OCI-LY1 (cell line): ENCODE results near the gene TGFB3.

Experiments
- CTCF ChIP-seq: fragments of 200-600 bp; sonication (generic), shearing (Covaris generic); IDR thresholded peaks from 2 replicates; pipeline ENCODE4 v1.5.1; 2017; ENCODE audit warnings: mild to moderate bottlenecking, antibody characterized with exemption, low read length, moderate library complexity, mixed read lengths
- EZH2 ChIP-seq: fragments of 200-600 bp; sonication (generic), shearing (Covaris generic); IDR thresholded peaks from 2 replicates; pipeline ENCODE4 v1.8.0; 2017; ENCODE audit warnings: borderline replicate concordance, mixed run types, mild to moderate bottlenecking, antibody characterized with exemption, low read length, moderate library complexity, mixed read lengths

- TF ChIP-seq CTCF (no peak), EZH2 (no peak)
Observed at GRCh38 chr14:75980856-75981255, 939 bp downstream of the TGFB3 start.
